LoVo (cell line): ENCODE data around the gene RNFT1.
A peak's percentile ranks its signal among the peaks of the same experiment; 100 is the strongest.
"Not testable (repeated sequence)": the region's sequence is repeated elsewhere in the genome, so short reads cannot be mapped to it uniquely, and the experiment has no call there.

Experiments
- DNase-seq: peaks from one replicate; pipeline ENCODE4 v3.0.0-alpha.2; 2016; ENCODE audit warnings: low spot score

The RNFT1 gene

GRCh38 chr17:59930121-59930520, 34.4 kb downstream of the RNFT1 start:
- not testable (repeated sequence) for DNase-seq

- DNase-seq = not testable (repeated sequence)
Measured at GRCh38 chr17:59920637-59921036, 43.9 kb downstream of the RNFT1 start.

- no peak for DNase-seq
Measured at GRCh38 chr17:59916446-59916845, 48.1 kb downstream of the RNFT1 start.

DNA sequence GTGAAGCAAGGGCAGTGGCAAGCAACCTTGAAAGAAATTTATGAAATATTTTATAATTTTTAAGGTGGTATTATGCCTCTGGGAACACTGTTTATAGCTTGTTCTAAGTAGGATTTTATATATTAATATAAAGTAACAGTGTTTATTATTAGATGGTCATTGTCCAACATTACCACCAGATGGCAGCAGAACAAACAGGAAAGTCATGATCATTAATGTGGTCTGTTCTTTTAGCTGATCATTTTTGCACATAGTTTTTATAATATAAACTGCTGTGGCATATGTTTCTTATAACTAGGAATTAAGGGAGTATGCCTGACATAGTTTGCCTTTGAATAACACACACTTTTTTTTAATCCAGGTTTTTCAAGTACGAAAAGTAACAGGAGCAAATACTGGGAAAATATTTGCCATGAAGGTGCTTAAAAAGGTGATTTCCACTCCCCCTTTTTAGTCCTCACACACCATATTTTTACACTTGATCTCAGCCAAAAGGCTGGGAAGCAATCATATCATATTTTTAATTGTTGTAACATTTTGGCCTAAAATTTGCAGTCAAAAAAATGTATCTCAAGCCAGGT, 50.2 kb downstream of the RNFT1 start:
- peak; percentile 63 for DNase-seq

DNA sequence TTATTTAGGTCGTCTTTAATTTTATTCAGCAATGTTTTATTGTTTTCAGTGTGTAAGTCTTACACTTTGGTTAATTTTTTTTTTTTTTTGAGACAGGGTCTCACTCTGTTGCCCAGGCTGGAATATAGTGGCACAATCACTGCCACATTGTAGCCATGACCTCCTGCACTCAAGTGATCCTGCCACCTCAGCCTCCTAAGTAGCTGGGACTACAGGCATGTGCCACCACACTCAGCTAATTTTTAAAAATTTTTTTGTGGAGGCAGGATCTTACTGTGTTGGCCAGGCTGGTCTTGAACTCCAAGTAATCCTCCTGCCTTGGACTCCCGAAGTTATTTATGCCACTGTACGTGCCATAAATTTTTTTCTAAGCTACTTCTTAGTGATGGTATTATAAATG, 57.1 kb downstream of the RNFT1 start:
- no peak for DNase-seq

DNA sequence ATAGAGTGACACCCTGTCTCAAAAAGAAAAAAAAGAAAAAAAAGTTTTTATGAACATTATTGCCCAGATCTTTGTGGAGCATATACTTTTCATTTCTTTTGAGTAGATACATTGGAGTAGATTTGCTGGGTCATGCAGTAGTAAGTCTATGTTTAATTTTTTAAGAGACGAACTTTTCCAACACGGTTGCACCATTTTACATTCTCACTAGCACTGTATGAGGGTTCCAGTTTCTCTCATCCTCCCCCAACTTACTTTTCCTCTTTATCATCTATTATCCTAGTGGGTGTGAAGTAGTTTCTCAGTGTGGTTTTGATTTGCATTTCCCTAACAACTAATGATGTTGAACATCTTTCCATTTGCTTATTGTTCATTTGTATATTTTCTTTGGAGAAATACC, 61.1 kb downstream of the RNFT1 start:
- DNase-seq = no peak
